SJCRH30 (cell line): Measurements from ENCODE around the gene DCAF8L1. TPM values are rescaled to one million over a fixed set of nuclear protein-coding genes. Genes with fewer than 3 reads are reported as not detected.
"Not testable (repeated sequence)": the region's sequence is repeated elsewhere in the genome, so short reads cannot be mapped to it uniquely, and the experiment has no call there.

Experiments
- DNase-seq, 2 experiments: peaks; one replicate each; pipeline ENCODE4 v3.0.0-alpha.2; 2015 to 2020
- H3K27ac ChIP-seq: fragments of 250-450 bp; sonication (Bioruptor Pico); 2 replicates; pipeline ENCODE4 v1.5.1; 2020; ENCODE audit warnings: mild to moderate bottlenecking, moderate library complexity
- H3K27me3 ChIP-seq: fragments of 250-450 bp; sonication (Bioruptor Pico); 2 replicates; pipeline ENCODE4 v1.5.1; 2020; ENCODE audit warnings: mild to moderate bottlenecking, moderate library complexity
- H3K36me3 ChIP-seq: fragments of 250-450 bp; sonication (Bioruptor Pico); 2 replicates; pipeline ENCODE4 v1.5.1; 2020; ENCODE audit warnings: mild to moderate bottlenecking, moderate library complexity
- H3K4me1 ChIP-seq: fragments of 250-450 bp; sonication (Bioruptor Pico); 2 replicates; pipeline ENCODE4 v1.5.1; 2020; ENCODE audit warnings: mild to moderate bottlenecking, moderate library complexity
- H3K4me3 ChIP-seq: fragments of 250-450 bp; sonication (Bioruptor Pico); 2 replicates; pipeline ENCODE4 v1.5.1; 2020; ENCODE audit warnings: mild to moderate bottlenecking, moderate library complexity
- H3K9me3 ChIP-seq: fragments of 250-450 bp; sonication (Bioruptor Pico); replicated peaks from 2 replicates; pipeline ENCODE4 v1.5.1; 2020; ENCODE audit warnings: mild to moderate bottlenecking, moderate library complexity
- total RNA-seq: library from RNA; depleted of rRNA; stranded (reverse); fragments of >200 nt; shearing (Covaris generic); gene quantifications from 2 replicates; pipeline ENCODE4 v1.2.3, GENCODE V29; 2014; rRNA removed

The DCAF8L1 gene
- total RNA-seq, 1 experiment from 2014 or later = not detected

DNA sequence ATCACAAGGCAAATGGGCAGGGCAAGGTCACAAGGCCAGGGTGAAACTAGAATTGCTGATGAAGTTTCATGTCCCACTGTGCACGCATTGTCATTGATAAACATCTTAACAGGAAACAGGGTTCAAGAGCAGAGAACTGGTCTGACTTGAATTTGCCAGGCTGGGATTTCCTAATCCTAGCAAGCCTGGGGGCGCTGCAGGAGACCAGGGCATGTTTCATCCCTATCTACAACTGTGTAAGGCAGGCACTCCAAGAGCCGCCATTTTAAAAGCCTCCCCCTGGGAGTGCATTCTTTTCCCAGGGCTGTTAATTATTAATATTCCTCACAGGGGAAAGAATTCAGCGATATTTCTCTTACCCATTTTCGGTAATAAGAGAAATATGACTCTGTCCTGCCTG is 15.9 kb downstream of the DCAF8L1 start:
- H3K4me3 ChIP-seq, H3K36me3 ChIP-seq, DNase-seq, H3K27me3 ChIP-seq, H3K4me1 ChIP-seq, H3K27ac ChIP-seq, H3K9me3 ChIP-seq: not testable (repeated sequence)

DNA sequence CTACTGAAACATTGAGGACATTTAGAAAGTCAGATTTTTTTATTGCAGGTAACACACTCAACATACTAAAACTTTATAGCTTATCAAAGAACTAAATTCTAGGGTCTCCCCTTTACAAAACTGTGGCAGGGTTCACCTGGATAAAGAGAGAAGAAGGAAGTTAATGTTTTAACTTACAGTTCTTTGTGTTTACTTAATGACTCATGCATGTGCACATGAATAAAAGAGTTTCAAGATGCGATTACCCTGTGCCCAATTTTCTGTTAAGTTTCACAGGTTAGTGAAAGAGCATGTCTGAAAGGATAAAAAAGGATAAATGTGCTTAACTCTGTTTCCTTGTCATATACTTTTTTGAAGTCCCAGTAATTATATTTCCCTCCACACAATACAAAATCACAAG is 16.8 kb downstream of the DCAF8L1 start:
- H3K4me1 ChIP-seq = no peaks in the 10 kb centered on the region
- no peak for DNase-seq
- H3K36me3 ChIP-seq = no peaks in the 10 kb centered on the region
- no peak overlapping the region for H3K4me3 ChIP-seq
- H3K27me3 ChIP-seq = no peaks in the 10 kb centered on the region
- H3K9me3 ChIP-seq = no peaks in the 10 kb centered on the region
- H3K27ac ChIP-seq = no peak overlapping the region

DNA sequence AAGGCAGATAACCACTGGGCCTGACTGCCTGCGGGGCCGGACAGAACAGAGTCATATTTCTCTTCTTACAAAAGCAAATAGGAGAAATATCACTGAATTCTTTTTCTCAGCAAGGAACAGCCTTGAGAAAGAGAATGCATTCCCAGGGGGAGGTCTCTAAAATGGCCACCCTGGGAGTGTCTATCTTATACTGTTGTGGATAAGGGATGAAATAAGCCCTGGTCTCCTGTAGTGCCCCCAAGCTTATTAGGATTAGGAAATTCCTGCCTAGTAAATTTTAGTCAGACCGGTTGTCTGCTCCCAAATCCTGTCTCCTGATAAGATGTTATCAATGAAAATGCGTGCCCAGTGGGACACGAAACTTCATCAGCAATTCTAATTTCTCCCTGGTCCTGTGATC is 20.8 kb downstream of the DCAF8L1 start:
- H3K27ac ChIP-seq, H3K4me3 ChIP-seq, H3K27me3 ChIP-seq, H3K9me3 ChIP-seq, H3K4me1 ChIP-seq, H3K36me3 ChIP-seq, DNase-seq: not testable (repeated sequence)

DNA sequence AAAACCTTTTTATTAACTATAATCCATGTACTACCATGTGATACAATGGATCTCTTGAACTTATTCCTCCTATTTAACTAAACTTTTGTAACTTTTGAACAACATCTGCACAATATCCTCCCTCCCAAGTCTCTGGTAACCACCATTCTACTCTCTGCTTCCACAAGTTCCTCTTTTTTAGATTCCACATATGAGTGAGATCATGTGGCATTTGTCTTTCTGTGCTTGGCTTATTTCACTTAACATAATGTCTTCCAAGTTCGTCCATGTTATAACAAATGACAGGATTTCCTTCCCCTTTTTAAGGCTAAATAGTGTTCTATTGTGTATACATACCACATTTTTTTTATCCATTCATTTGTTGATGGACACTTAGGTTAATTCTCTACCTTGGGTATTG is 28.1 kb downstream of the DCAF8L1 start:
- Histone ChIP-seq H3K4me3 (no peak overlapping the region), H3K9me3 (no peaks in the 10 kb centered on the region), H3K27ac (no peak overlapping the region), H3K27me3 (no peaks in the 10 kb centered on the region), H3K36me3 (no peaks in the 10 kb centered on the region), H3K4me1 (no peaks in the 10 kb centered on the region)
- no peak for DNase-seq

DNA sequence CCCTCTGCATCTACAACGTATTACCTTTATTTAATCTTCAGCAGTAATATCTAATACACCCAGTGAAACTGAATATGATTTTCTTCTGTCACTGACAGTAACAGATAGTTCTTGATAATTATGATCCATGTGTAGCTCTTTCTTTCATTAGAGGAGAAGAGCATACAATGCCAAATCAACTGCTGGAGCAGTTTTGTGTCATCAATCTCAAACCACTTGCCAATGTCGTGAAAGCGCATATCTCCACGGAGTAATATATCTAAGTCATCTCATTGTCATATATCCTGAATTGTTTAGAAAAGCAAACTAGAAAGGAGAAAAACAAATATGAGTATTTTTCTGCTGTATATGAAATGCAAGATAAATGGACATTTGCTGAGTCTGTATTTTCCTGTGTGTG is 47.9 kb downstream of the DCAF8L1 start:
- Histone ChIP-seq H3K36me3 (no peaks in the 10 kb centered on the region), H3K9me3 (no peaks in the 10 kb centered on the region), H3K4me1 (no peaks in the 10 kb centered on the region; the same call in 1 of the 2 replicates), H3K27me3 (no peaks in the 10 kb centered on the region), H3K27ac (no peak overlapping the region), H3K4me3 (no peak overlapping the region)
- no peak for DNase-seq

Other genes with a start within 250 kb of the DCAF8L1 start
- not detected in 2 replicates for gene MAGEB10, start 173.5 kb downstream of the DCAF8L1 start, total RNA-seq